Endothelial cell of umbilical vein (primary cell): ENCODE results near the gene GUK1. TPM values are rescaled to one million over a fixed set of nuclear protein-coding genes. Genes with fewer than 3 reads are reported as not detected.

ENCODE experiments used
- BruUV-seq: library from RNA; stranded (reverse); fragments of 400-500 nt; replicated peaks from 2 replicates; lab custom pipeline; 2021; lab: Mats Ljungman, UMichigan
- CTCF ChIA-PET: fragments of 300-600, 350-600 bp; sonication (Branson Sonifier 250); formaldehyde crosslinking; loops from one replicate; lab custom pipeline; 2021; ENCODE audit warnings: antibody characterized with exemption, inconsistent platforms; lab: Charles Lee
- POLR2A ChIA-PET: fragments of 300-600, 350-600 bp; sonication (Branson Sonifier 250); formaldehyde crosslinking; loops from one replicate; lab custom pipeline; 2021; ENCODE audit warnings: antibody characterized with exemption, inconsistent platforms; lab: Charles Lee
- DNase-seq: peaks from one replicate; pipeline ENCODE4 v3.0.0-alpha.2; 2011; ENCODE audit warnings: low read depth, low spot score
- FAIRE-seq: peaks from 2 replicates; lab custom pipeline; 2011; peaks lifted over from hg19 to GRCh38; lab: Jason Lieb, UNC
- H2AFZ ChIP-seq: 2 replicates; pipeline ENCODE4 v1.6.0; 2012; ENCODE audit warnings: low read depth, low read length, control low read depth, inconsistent platforms
- H3K27ac ChIP-seq: 2 replicates; pipeline ENCODE4 v1.5.1; 2011; ENCODE audit warnings: low read depth, mild to moderate bottlenecking, control low read depth, low read length, moderate library complexity; ENCODE audit not compliant: insufficient read depth
- H3K27me3 ChIP-seq, 2 experiments: 2 replicates each; pipeline versions ENCODE4 v1.6.0 to v1.6.1; 2011; ENCODE audit warnings: low read length in 2 of 2, mixed read lengths in 1 of 2; ENCODE audit not compliant: control insufficient read depth in 2 of 2, insufficient read depth in 2 of 2
- H3K36me3 ChIP-seq, 2 experiments: 2 replicates in 1 of 2; 3 replicates in 1 of 2; pipeline ENCODE4 v1.5.1; 2011; ENCODE audit warnings: low read length in 2 of 2, mild to moderate bottlenecking in 1 of 2, moderate library complexity in 1 of 2; ENCODE audit not compliant: control insufficient read depth in 2 of 2, insufficient read depth in 2 of 2; ENCODE audit errors: extremely low read depth in 1 of 2
- H3K4me1 ChIP-seq: 3 replicates; pipeline ENCODE4 v1.5.1; 2011; ENCODE audit warnings: mild to moderate bottlenecking, low read length; ENCODE audit not compliant: control insufficient read depth, insufficient read depth; ENCODE audit errors: extremely low read depth
- H3K4me2 ChIP-seq: 2 replicates; pipeline ENCODE4 v1.6.1; 2011; ENCODE audit warnings: low read length, control low read depth, mixed read lengths; ENCODE audit not compliant: insufficient read depth
- H3K4me3 ChIP-seq, 3 experiments: fragments of 200-600 bp in 1 of 3; sonication (generic), shearing (Covaris generic) in 1 of 3; replicated peaks in 1 of 3; 2 replicates each; pipeline ENCODE4 v1.5.1; 2011 to 2016; ENCODE audit warnings: control low read depth in 3 of 3, low read length in 3 of 3, mild to moderate bottlenecking in 2 of 3, inconsistent platforms in 1 of 3, low read depth in 1 of 3, moderate library complexity in 1 of 3; ENCODE audit not compliant: insufficient read depth in 1 of 3
- H3K79me2 ChIP-seq: 2 replicates; pipeline ENCODE4 v1.6.0; 2012; ENCODE audit warnings: low read length, inconsistent platforms; ENCODE audit not compliant: control insufficient read depth, insufficient read depth
- H3K9ac ChIP-seq: replicated peaks from 2 replicates; pipeline ENCODE3; 2011; ENCODE audit warnings: low read length, control low read depth; ENCODE audit not compliant: insufficient read depth; ENCODE audit errors: extremely low read depth
- H3K9me1 ChIP-seq: replicated peaks from 3 replicates; pipeline ENCODE4 v1.6.0; 2011; ENCODE audit warnings: mild to moderate bottlenecking, low read length; ENCODE audit not compliant: control insufficient read depth, insufficient read depth; ENCODE audit errors: extremely low read depth
- H3K9me3 ChIP-seq: replicated peaks from 2 replicates; pipeline ENCODE4 v1.5.1; 2012; ENCODE audit warnings: low read length, inconsistent platforms; ENCODE audit not compliant: control insufficient read depth, insufficient read depth
- H4K20me1 ChIP-seq: replicated peaks from 2 replicates; pipeline ENCODE3; 2011; ENCODE audit warnings: mild to moderate bottlenecking, low read length; ENCODE audit not compliant: control insufficient read depth, insufficient read depth; ENCODE audit errors: extremely low read depth
- CTCF ChIP-seq, 2 donors: IDR thresholded peaks; 1 replicate in 1 of 2; 2 replicates in 1 of 2; pipeline ENCODE4 v1.5.1; 2011; ENCODE audit warnings: low read length in 2 of 2, mild to moderate bottlenecking in 2 of 2, moderate library complexity in 2 of 2, control low read depth in 1 of 2, inconsistent platforms in 1 of 2, low read depth in 1 of 2; ENCODE audit not compliant: insufficient read depth in 1 of 2; ENCODE audit errors: extremely low read depth in 1 of 2
- EZH2 ChIP-seq: IDR thresholded peaks from 2 replicates; pipeline ENCODE4 v1.6.1; 2012; ENCODE audit warnings: borderline replicate concordance, low read depth, mild to moderate bottlenecking, moderate library complexity, low read length, inconsistent platforms; ENCODE audit not compliant: severe bottlenecking
- FOS ChIP-seq: IDR thresholded peaks from 2 replicates; pipeline ENCODE4 v1.6.1; 2011; ENCODE audit warnings: mild to moderate bottlenecking, low read length, moderate library complexity, borderline replicate concordance; ENCODE audit not compliant: insufficient read depth
- GATA2 ChIP-seq: IDR thresholded peaks from 2 replicates; pipeline ENCODE4 v1.7.0; 2011; ENCODE audit warnings: low read depth, mild to moderate bottlenecking, moderate library complexity, mixed read lengths, low read length; ENCODE audit not compliant: insufficient read length, insufficient read depth
- JUN ChIP-seq: IDR thresholded peaks from 2 replicates; pipeline ENCODE4 v1.6.1; 2011; ENCODE audit warnings: borderline replicate concordance, low read depth; ENCODE audit not compliant: insufficient read length, insufficient read depth
- MAX ChIP-seq: IDR thresholded peaks from 2 replicates; pipeline ENCODE4 v1.6.1; 2011; ENCODE audit not compliant: insufficient read depth, insufficient read length
- MYC ChIP-seq: IDR thresholded peaks from one replicate; pipeline ENCODE4 v1.6.1; 2011; ENCODE audit warnings: mild to moderate bottlenecking, low read depth, low read length
- POLR2A ChIP-seq: IDR thresholded peaks from 2 replicates; pipeline ENCODE4 v1.6.1; 2012; ENCODE audit warnings: low read depth, mild to moderate bottlenecking, control low read depth, low read length
- POLR2AphosphoS5 ChIP-seq: IDR thresholded peaks from 2 replicates; pipeline ENCODE4 v1.6.1; 2012; ENCODE audit warnings: low read depth, mild to moderate bottlenecking, control low read depth, low read length, moderate library complexity; ENCODE audit not compliant: insufficient read depth
- dilution Hi-C: fragments of 300-500 bp; cut with MboI; formaldehyde crosslinking; loops from one replicate; pipeline ENCODE4 v1.15.0; 2019; ENCODE audit warnings: low sequenced_read_pairs; ENCODE audit not compliant: extremely low pct_ligation_motif_present
- intact Hi-C: fragments of 100-400 bp; cut with micrococcal nuclease; formaldehyde crosslinking; loops from one replicate; pipeline ENCODE4 v1.10.0; 2022
- polyA plus RNA-seq, 4 experiments: library from polyadenylated mRNA; depleted of rRNA in 3 of 4; stranded (reverse) in 3 of 4; unstranded in 1 of 4; fragments of >200 nt; gene quantifications; 2 replicates each; pipeline versions ENCODE4 v1.2.1 to v1.2.3, GENCODE V29; 2011 to 2012; ENCODE audit warnings: missing spikeins in 1 of 4
- total RNA-seq: library from RNA; stranded (reverse); gene quantifications from 2 replicates; pipeline ENCODE4 v1.2.3, GENCODE V29; 2021

The GUK1 gene
- total and polyA plus RNA-seq, 2 donors (not counting 3 experiments of a cell fraction or from before 2014, with no cell fraction given): 239 to 742 TPM

GRCh38 chr1:228090613-228091081, 49.4 kb upstream of the GUK1 start:
- no peaks in the 10 kb centered on the region for H3K27me3 ChIP-seq
- H3K9me3 ChIP-seq: peaks cover 4% of the 10 kb centered on the region
- H3K27ac ChIP-seq: peak overlapping the region; percentile 6
- no peak overlapping the region for H2AFZ ChIP-seq
- POLR2A ChIA-PET: no interaction called here
- peaks cover 63% of the 10 kb centered on the region for H3K4me1 ChIP-seq
- H3K36me3 ChIP-seq: peaks cover 0 to 11% of the 10 kb centered on the region in 2 experiments
- CTCF ChIA-PET: interaction anchor here (0.9 to 2.5 kb wide), 4 partner anchors 9 to 91 kb away, joined by 3 to 8 read pairs (median 4); no protein-coding TSS in a partner anchor
- H3K79me2 ChIP-seq: peaks cover 100% of the 10 kb centered on the region
- FAIRE-seq (peak; percentile 37), DNase-seq (peak; percentile 35)
- H3K9ac ChIP-seq: no peak overlapping the region
- intact Hi-C loops: no loop called here
- no TSS peak for BruUV-seq
- peaks cover 15% of the 10 kb centered on the region for H4K20me1 ChIP-seq
- peak overlapping the region; percentile 1 for H3K4me2 ChIP-seq
- H3K4me3 ChIP-seq: no peak overlapping the region
- no peaks in the 10 kb centered on the region for H3K9me1 ChIP-seq
- no peak for TF ChIP-seq MYC
- no peak for TF ChIP-seq GATA2
- no peak for TF ChIP-seq POLR2A
- no peak for TF ChIP-seq FOS
- TF ChIP-seq EZH2: no peak
- TF ChIP-seq MAX: no peak
- no peak for TF ChIP-seq JUN
- TF ChIP-seq POLR2AphosphoS5: no peak
- TF ChIP-seq CTCF (IDR thresholded peaks at IDR 0.05; ENCODE audit: extremely low read depth in 1 of 2, insufficient read depth in 1 of 2, low read depth in 1 of 2, low read length in 2 of 2): no peak
- dilution Hi-C loops: no loop called here
